Astrocyte of the spinal cord (primary cell): ENCODE data around the gene CCL22.

Experiments used
- DNase-seq: peaks from one replicate; pipeline ENCODE4 v3.0.0; 2011; ENCODE audit warnings: low read depth, low spot score
- H3K4me3 ChIP-seq: 2 replicates; pipeline ENCODE4 v1.5.1; 2011; ENCODE audit warnings: low read depth, mild to moderate bottlenecking, low read length, moderate library complexity
- CTCF ChIP-seq: IDR thresholded peaks from 2 replicates; pipeline ENCODE4 v1.5.1; 2012; ENCODE audit warnings: low read depth, mild to moderate bottlenecking, low read length, inconsistent platforms
- in situ Hi-C: cut with HindIII; loops from 2 replicates; pipeline ENCODE4 v1.10.0; 2017; ENCODE audit warnings: low sequenced_read_pairs

The CCL22 gene

GRCh38 chr16:57355898-57356414 lies 2.6 kb upstream of the CCL22 start:
- no peak for TF ChIP-seq CTCF
- in situ Hi-C loops, result no loop called here
- no peak overlapping the region for H3K4me3 ChIP-seq
- DNase-seq, result no peak

- H3K4me3 ChIP-seq, result no peak overlapping the region
- in situ Hi-C loops, result no loop called here
- no peak for DNase-seq
- TF ChIP-seq CTCF, result no peak
Observed at GRCh38 chr16:57356547-57356946, 2.0 kb upstream of the CCL22 start.

- in situ Hi-C loops, result no loop called here
- no peak overlapping the region for H3K4me3 ChIP-seq
- DNase-seq, result no peak
- no peak for TF ChIP-seq CTCF
Observed at GRCh38 chr16:57357330-57358085, 1.1 kb upstream of the CCL22 start.

GRCh38 chr16:57358086-57358420 lies 530 bp upstream of the CCL22 start:
- no peak for TF ChIP-seq CTCF
- DNase-seq, result no peak
- in situ Hi-C loops, result no loop called here
- H3K4me3 ChIP-seq, result no peak overlapping the region

GRCh38 chr16:57360321-57360935 lies 1.8 kb downstream of the CCL22 start:
- no peak for DNase-seq
- no peak overlapping the region for H3K4me3 ChIP-seq
- TF ChIP-seq CTCF, result no peak
- in situ Hi-C loops, result no loop called here

- in situ Hi-C loops, result no loop called here
- TF ChIP-seq CTCF, result no peak
- H3K4me3 ChIP-seq, result no peak overlapping the region
- DNase-seq, result no peak
Observed at GRCh38 chr16:57361404-57361803, 2.8 kb downstream of the CCL22 start.
